HCT116 (cell line): ENCODE data around the gene SLC7A7.

Source experiments
- ATF3 ChIP-seq: IDR thresholded peaks from 2 replicates; pipeline ENCODE4 v1.6.1; 2012
- CTCF ChIP-seq, 3 experiments: fragments of 200-600 bp in 1 of 3; sonication (generic) in 1 of 3; IDR thresholded peaks in 2 of 3; conservative IDR thresholded peaks in 1 of 3; 2 replicates each; pipeline ENCODE4 v1.5.1; 2012 to 2017; ENCODE audit warnings: low read depth in 2 of 3, low read length in 2 of 3, antibody characterized with exemption in 1 of 3, borderline replicate concordance in 1 of 3, control low read depth in 1 of 3, mild to moderate bottlenecking in 1 of 3, mixed read lengths in 1 of 3, mixed run types in 1 of 3, moderate library complexity in 1 of 3; ENCODE audit not compliant: insufficient read depth in 1 of 3
- EGR1 ChIP-seq: IDR thresholded peaks from 2 replicates; pipeline ENCODE4 v1.6.1; 2012; ENCODE audit warnings: low read depth
- EZH2 ChIP-seq: fragments of 200-600 bp; sonication (generic); IDR thresholded peaks from 2 replicates; pipeline ENCODE4 v1.6.1; 2017; ENCODE audit warnings: antibody characterized with exemption, mixed run types
- EZH2phosphoT487 ChIP-seq: fragments of 200-600 bp; IDR thresholded peaks from 2 replicates; pipeline ENCODE4 v1.6.1; 2018; ENCODE audit warnings: antibody characterized with exemption, borderline replicate concordance
- JUND ChIP-seq: IDR thresholded peaks from 2 replicates; pipeline ENCODE4 v1.6.1; 2012
- POLR2AphosphoS5 ChIP-seq: IDR thresholded peaks from 2 replicates; pipeline ENCODE4 v1.6.1; 2011; ENCODE audit warnings: mild to moderate bottlenecking, low read depth, low read length, moderate library complexity
- RAD21 ChIP-seq: IDR thresholded peaks from 2 replicates; pipeline ENCODE4 v1.6.1; 2012; ENCODE audit warnings: low read depth, mild to moderate bottlenecking
- SP1 ChIP-seq: IDR thresholded peaks from 2 replicates; pipeline ENCODE4 v1.6.1; 2012; ENCODE audit warnings: low read depth
- YY1 ChIP-seq: IDR thresholded peaks from 2 replicates; pipeline ENCODE4 v1.6.1; 2011; ENCODE audit warnings: low read length, low read depth, moderate library complexity, mild to moderate bottlenecking; ENCODE audit not compliant: insufficient replicate concordance; ENCODE audit errors: extremely low read depth
- ZBTB33 ChIP-seq: IDR thresholded peaks from 2 replicates; pipeline ENCODE4 v1.6.1; 2011; ENCODE audit warnings: mild to moderate bottlenecking, low read length, moderate library complexity; ENCODE audit not compliant: insufficient replicate concordance; ENCODE audit errors: extremely low read depth

GRCh38 chr14:22753586-22753985, 61.6 kb downstream of the SLC7A7 start:
- no peak for TF ChIP-seq EGR1
- no peak for TF ChIP-seq EZH2phosphoT487
- TF ChIP-seq YY1: no peak
- TF ChIP-seq CTCF (IDR thresholded peaks at IDR 0.05 in 2 of 3, conservative IDR thresholded peaks at IDR 0.05 in 1 of 3; ENCODE audit: borderline replicate concordance in 1 of 3, insufficient read depth in 1 of 3, low read depth in 2 of 3, low read length in 2 of 3): no peak
- TF ChIP-seq JUND: no peak
- TF ChIP-seq SP1: no peak
- no peak for TF ChIP-seq ATF3
- no peak for TF ChIP-seq RAD21
- no peak for TF ChIP-seq EZH2
- TF ChIP-seq POLR2AphosphoS5: no peak
- TF ChIP-seq ZBTB33: no peak
